Naive B cell (primary cell): Measurements from ENCODE around the gene KAZN. TPM values are rescaled to one million over a fixed set of nuclear protein-coding genes. Genes with fewer than 3 reads are reported as not detected.
A peak's percentile ranks its signal among the peaks of the same experiment; 100 is the strongest.

Experiments
- ATAC-seq, 2 donors: fragments of 150-1000 bp; cut with Tn5 transposase; 2 replicates each; pipeline ENCODE4 v1.10.0; 2021; ENCODE audit warnings: low read depth in 2 of 2, mild to moderate bottlenecking in 2 of 2, moderate library complexity in 2 of 2
- DNase-seq: peaks from one replicate; pipeline ENCODE4 v3.0.0; 2022
- H3K27ac Mint-ChIP-seq, 6 donors: one replicate each; pipeline ENCODE4 v1.8.0; 2020 to 2022; ENCODE audit warnings: mild to moderate bottlenecking in 6 of 6, mixed read lengths in 6 of 6, moderate library complexity in 5 of 6, inconsistent platforms in 2 of 6
- H3K27me3 Mint-ChIP-seq, 3 donors: one replicate each; pipeline ENCODE4 v1.8.0; 2021 to 2022; ENCODE audit warnings: mixed read lengths in 3 of 3, mild to moderate bottlenecking in 1 of 3
- H3K36me3 Mint-ChIP-seq, 2 donors: one replicate each; pipeline ENCODE4 v1.8.0; 2020 to 2022; ENCODE audit warnings: mixed read lengths in 2 of 2, inconsistent platforms in 1 of 2, mild to moderate bottlenecking in 1 of 2
- H3K4me1 Mint-ChIP-seq, 3 donors: one replicate each; pipeline ENCODE4 v1.8.0; 2020 to 2022; ENCODE audit warnings: mixed read lengths in 3 of 3, inconsistent platforms in 1 of 3, mild to moderate bottlenecking in 1 of 3, moderate library complexity in 1 of 3
- H3K4me3 Mint-ChIP-seq, 8 donors: one replicate each; pipeline ENCODE4 v1.8.0; 2020 to 2022; ENCODE audit warnings: mild to moderate bottlenecking in 8 of 8, mixed read lengths in 8 of 8, moderate library complexity in 8 of 8, inconsistent platforms in 2 of 8
- H3K9me3 Mint-ChIP-seq, 7 donors: one replicate each; pipeline ENCODE4 v1.8.0; 2020 to 2022; ENCODE audit warnings: mixed read lengths in 7 of 7, mild to moderate bottlenecking in 5 of 7, inconsistent platforms in 2 of 7, moderate library complexity in 1 of 7
- polyA plus RNA-seq, 6 donors: library from polyadenylated mRNA; unstranded; fragments of 300-500 nt; fragmentation: Illumina TruSeq; gene quantifications; one replicate each; pipeline ENCODE4 v1.2.3, GENCODE V29; 2021; ENCODE audit warnings: low read depth in 6 of 6

The KAZN gene
- polyA plus RNA-seq, 6 donors from 2014 or later, result 0.16 TPM; not detected in 5

DNA sequence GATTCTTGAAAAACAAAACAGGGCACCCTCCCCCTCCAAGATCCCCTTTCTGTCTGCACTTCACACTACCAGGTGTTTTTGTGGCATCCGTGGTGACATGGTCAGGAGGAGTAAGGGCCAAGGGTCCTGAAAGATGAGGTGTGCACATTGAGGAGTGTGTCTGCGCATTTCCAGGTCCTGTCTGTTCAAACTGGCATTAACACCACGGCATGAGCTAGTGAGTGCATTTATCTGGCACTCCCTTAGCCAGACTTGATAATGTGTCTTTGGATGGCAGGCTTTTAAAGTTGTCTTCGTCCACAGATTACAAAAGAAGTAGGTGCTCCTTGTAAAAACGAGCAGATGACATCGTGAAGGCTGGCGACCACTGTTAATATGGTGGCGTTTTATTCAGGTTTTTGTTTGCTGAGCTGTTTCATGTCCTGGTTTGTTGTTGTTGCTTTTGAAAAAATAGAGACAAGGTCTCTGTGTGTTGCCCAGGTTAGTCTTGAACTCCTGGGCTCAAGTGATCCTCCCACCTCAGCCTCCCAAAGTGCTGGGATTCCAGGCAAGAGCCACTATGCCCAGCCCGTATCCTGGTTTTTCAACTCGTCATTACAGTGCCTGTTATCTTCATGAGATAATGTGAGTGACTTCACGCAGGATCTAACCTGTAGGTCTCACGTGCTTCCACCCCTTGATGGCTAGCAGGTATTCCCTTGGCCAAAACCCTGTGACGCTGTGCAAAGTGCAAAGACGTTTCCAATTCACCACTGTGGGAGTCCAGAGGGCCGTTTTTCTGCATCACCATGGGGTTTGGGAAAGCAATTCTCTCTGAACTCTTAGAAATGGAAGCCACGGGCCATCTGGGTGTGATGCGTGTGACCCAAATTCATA is 559.3 kb downstream of the KAZN start:
- no peak overlapping the region for H3K4me3 Mint-ChIP-seq
- H3K27ac Mint-ChIP-seq, result no peak overlapping the region
- ATAC-seq (no peak), DNase-seq (no peak)
- H3K27me3 Mint-ChIP-seq, result peaks cover 18 to 37% (median 23%) of the 10 kb centered on the region in 3 donors
- no peaks in the 10 kb centered on the region for H3K36me3 Mint-ChIP-seq
- no peaks in the 10 kb centered on the region for H3K9me3 Mint-ChIP-seq
- peaks cover 9 to 28% (median 27%) of the 10 kb centered on the region in 3 donors for H3K4me1 Mint-ChIP-seq

DNA sequence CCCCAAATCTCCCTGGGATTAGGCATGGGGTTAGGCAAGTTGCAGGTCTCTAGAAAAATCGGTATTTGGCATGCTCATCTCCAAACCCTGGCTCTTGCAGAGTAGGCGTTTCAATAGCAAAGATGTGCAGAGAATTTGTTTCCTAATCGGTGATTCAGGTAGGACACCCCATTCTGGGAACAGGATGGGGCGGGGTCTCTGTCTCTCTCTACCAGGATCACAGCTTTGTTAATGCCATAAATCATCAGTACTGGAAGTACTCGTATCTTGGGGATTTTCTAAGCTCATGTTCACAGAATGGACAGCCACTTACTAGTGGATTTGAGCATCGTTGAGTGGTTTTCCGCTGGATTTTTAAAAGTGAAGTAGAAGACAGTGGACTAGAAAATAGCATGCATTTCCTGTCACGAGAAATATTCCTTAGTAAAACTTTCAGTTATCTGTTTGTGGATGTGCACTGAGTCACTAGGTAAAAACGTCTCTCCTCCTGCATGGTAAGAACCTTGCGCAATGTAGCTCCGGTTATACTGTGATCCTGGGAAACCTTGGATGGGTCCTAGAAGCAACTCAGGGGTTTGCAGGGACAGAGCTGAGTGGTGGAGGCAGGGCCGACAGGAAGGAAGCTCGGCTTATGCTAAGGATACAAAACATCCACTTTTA is 560.2 kb downstream of the KAZN start:
- DNase-seq (no peak), ATAC-seq (no peak)
- H3K9me3 Mint-ChIP-seq, result no peaks in the 10 kb centered on the region
- no peak overlapping the region for H3K27ac Mint-ChIP-seq
- peak overlapping the region in 1 of 8 donors; percentile 47 for H3K4me3 Mint-ChIP-seq
- H3K4me1 Mint-ChIP-seq, result peaks cover 9 to 24% (median 23%) of the 10 kb centered on the region in 3 donors
- H3K36me3 Mint-ChIP-seq, result no peaks in the 10 kb centered on the region
- peaks cover 18 to 35% (median 23%) of the 10 kb centered on the region in 3 donors for H3K27me3 Mint-ChIP-seq

DNA sequence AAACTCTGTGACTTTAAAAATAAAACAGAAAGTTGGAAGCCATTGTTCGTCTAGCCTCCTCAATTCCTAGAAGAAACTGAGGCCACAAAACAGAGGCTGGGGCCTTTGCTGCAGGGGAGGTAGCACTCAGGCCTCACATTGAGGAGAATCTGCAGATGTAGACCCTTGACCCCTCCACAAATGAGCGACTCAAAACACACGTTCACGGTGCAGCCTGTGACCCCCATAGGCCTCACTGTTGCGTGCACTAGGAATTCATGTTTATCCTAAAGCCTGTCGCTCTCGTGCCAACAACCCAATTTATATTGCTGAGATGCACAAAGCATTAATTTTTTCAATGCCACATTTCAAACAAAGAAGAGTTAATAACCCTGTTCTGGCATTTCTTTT is 560.7 kb downstream of the KAZN start:
- Mint-ChIP-seq H3K36me3 (no peaks in the 10 kb centered on the region), H3K27me3 (peaks cover 17 to 33% (median 24%) of the 10 kb centered on the region in 3 donors), H3K4me1 (peaks cover 9 to 23% (median 21%) of the 10 kb centered on the region in 3 donors), H3K27ac (no peak overlapping the region), H3K4me3 (no peak overlapping the region), H3K9me3 (no peaks in the 10 kb centered on the region)
- ATAC-seq (no peak), DNase-seq (no peak)

GRCh38 chr1:15160626-15161025 is 562.1 kb downstream of the KAZN start:
- no peaks in the 10 kb centered on the region for H3K9me3 Mint-ChIP-seq
- peaks cover 4 to 15% (median 10%) of the 10 kb centered on the region in 3 donors for H3K4me1 Mint-ChIP-seq
- H3K36me3 Mint-ChIP-seq, result no peaks in the 10 kb centered on the region
- peaks cover 11 to 20% (median 20%) of the 10 kb centered on the region in 3 donors for H3K27me3 Mint-ChIP-seq
- no peak for ATAC-seq
- no peak overlapping the region for H3K4me3 Mint-ChIP-seq
- no peak for DNase-seq
- peak overlapping the region in 1 of 6 donors; percentile 84 for H3K27ac Mint-ChIP-seq

- no peak for ATAC-seq
- Mint-ChIP-seq H3K4me3 (no peak overlapping the region), H3K36me3 (no peaks in the 10 kb centered on the region), H3K9me3 (no peaks in the 10 kb centered on the region), H3K27me3 (peaks cover 4 to 12% (median 5%) of the 10 kb centered on the region in 3 donors), H3K27ac (no peak overlapping the region), H3K4me1 (no peaks in the 10 kb centered on the region)
- no peak for DNase-seq
Observed at GRCh38 chr1:15167386-15167785, 568.9 kb downstream of the KAZN start.
